Measurements from ENCODE around the gene SNX7. TPM values are rescaled to one million over a fixed set of nuclear protein-coding genes. Genes with fewer than 3 reads are reported as not detected.

SNX7 gene
- total and polyA plus RNA-seq, 12 donors = 3.6 to 24.8 (median 15.2) TPM

GRCh38 chr1:98651116-98651632, 10.3 kb upstream of the SNX7 start:
- H3K9me3 ChIP-seq = peaks cover 0 to 20% (median 0%) of the 10 kb centered on the region in 11 donors
- DNase-seq = no peak
- no peak for TF ChIP-seq CTCF (IDR thresholded peaks at IDR 0.05)
- H3K36me3 ChIP-seq = no peaks in the 10 kb centered on the region
- intact Hi-C loops (cut with DNase I) = no loop called here
- no peaks in the 10 kb centered on the region for H3K4me1 ChIP-seq
- no peak overlapping the region for H3K4me3 ChIP-seq
- WGBS, 2 donors = 64 to 72% methylated on average over 6 of the region's 6 CpGs
- H3K27ac ChIP-seq = no peak overlapping the region
- H3K27me3 ChIP-seq = no peaks in the 10 kb centered on the region
- peak in 1 of 8 donors; percentile 13 for ATAC-seq

GRCh38 chr1:98653123-98653522, 8.4 kb upstream of the SNX7 start:
- no peak overlapping the region for H3K4me3 ChIP-seq
- TF ChIP-seq CTCF (IDR thresholded peaks at IDR 0.05) = no peak
- WGBS, 2 donors = 93 to 98% methylated on average over 2 of the region's 2 CpGs

GRCh38 chr1:98659879-98660278, 1.6 kb upstream of the SNX7 start:
- Histone ChIP-seq H3K9me3 (peaks cover 0 to 4% (median 0%) of the 10 kb centered on the region in 11 donors), H3K27ac (no peak overlapping the region), H3K27me3 (peaks cover 0 to 27% (median 0%) of the 10 kb centered on the region in 7 donors), H3K4me3 (no peak overlapping the region), H3K36me3 (no peaks in the 10 kb centered on the region), H3K4me1 (peaks cover 0 to 23% (median 20%) of the 10 kb centered on the region in 9 donors)
- TF ChIP-seq CTCF (IDR thresholded peaks at IDR 0.05) = no peak
- DNase-seq = no peak
- intact Hi-C loops (cut with DNase I) = loop anchor here in 1 of 10 donors (10.0 kb wide), 1 partner anchor 85 kb away; no protein-coding TSS in a partner anchor
- no peak for ATAC-seq

More at GRCh38 chr1:98653123-98653522, 8.4 kb upstream of the SNX7 start:
- Histone ChIP-seq H3K27me3 (no peaks in the 10 kb centered on the region), H3K9me3 (peaks cover 0 to 13% (median 0%) of the 10 kb centered on the region in 11 donors), H3K27ac (no peak overlapping the region), H3K36me3 (no peaks in the 10 kb centered on the region), H3K4me1 (no peaks in the 10 kb centered on the region)
- intact Hi-C loops (cut with DNase I) = no loop called here
- ATAC-seq (no peak), DNase-seq (no peak)

GRCh38 chr1:98660940-98661543, 479 bp upstream of the SNX7 start:
- DNase-seq = no peak
- TF ChIP-seq CTCF (IDR thresholded peaks at IDR 0.05) = no peak
- Histone ChIP-seq H3K4me1 (peaks cover 0 to 23% (median 20%) of the 10 kb centered on the region in 9 donors), H3K9me3 (no peaks in the 10 kb centered on the region), H3K36me3 (no peaks in the 10 kb centered on the region), H3K27me3 (peaks cover 0 to 27% (median 0%) of the 10 kb centered on the region in 7 donors), H3K27ac (peak overlapping the region; percentile 66 to 91 (median 84)), H3K4me3 (peak overlapping the region; percentile 68 to 96 (median 88))
- peak; percentile 13 to 65 (median 49) for ATAC-seq
- WGBS, 2 donors = 2% methylated on average over 25 of the region's 25 CpGs
- intact Hi-C loops (cut with DNase I) = loop anchor here in 1 of 10 donors (10.0 kb wide), 1 partner anchor 84 kb away; no protein-coding TSS in a partner anchor
